Astrocyte of the spinal cord (primary cell): Measurements from ENCODE around the gene ASGR1.
"Not testable (repeated sequence)": the region's sequence is repeated elsewhere in the genome, so short reads cannot be mapped to it uniquely, and the experiment has no call there.

ENCODE experiments used
- DNase-seq: peaks from one replicate; pipeline ENCODE4 v3.0.0; 2011; ENCODE audit warnings: low read depth, low spot score
- H3K4me3 ChIP-seq: 2 replicates; pipeline ENCODE4 v1.5.1; 2011; ENCODE audit warnings: low read depth, mild to moderate bottlenecking, low read length, moderate library complexity
- CTCF ChIP-seq: IDR thresholded peaks from 2 replicates; pipeline ENCODE4 v1.5.1; 2012; ENCODE audit warnings: low read depth, mild to moderate bottlenecking, low read length, inconsistent platforms
- in situ Hi-C: cut with HindIII; loops from 2 replicates; pipeline ENCODE4 v1.10.0; 2017; ENCODE audit warnings: low sequenced_read_pairs

Gene ASGR1

GRCh38 chr17:7133424-7133823, 45.7 kb downstream of the ASGR1 start:
- in situ Hi-C loops, result no loop called here
- no peak overlapping the region for H3K4me3 ChIP-seq
- TF ChIP-seq CTCF, result peak; percentile 37
- DNase-seq, result no peak

- no peak for DNase-seq
- no peak for TF ChIP-seq CTCF
- in situ Hi-C loops, result no loop called here
- H3K4me3 ChIP-seq, result no peak overlapping the region
These were observed 46.6 kb downstream of the ASGR1 start for GRCh38 chr17:7132511-7133094.

- TF ChIP-seq CTCF, result no peak
- in situ Hi-C loops, result no loop called here
- H3K4me3 ChIP-seq, result no peak overlapping the region
- DNase-seq, result no peak
These were observed 47.8 kb downstream of the ASGR1 start for GRCh38 chr17:7131423-7131791.

GRCh38 chr17:7130621-7131422, 48.3 kb downstream of the ASGR1 start:
- no peak for TF ChIP-seq CTCF
- in situ Hi-C loops, result no loop called here
- no peak for DNase-seq
- no peak overlapping the region for H3K4me3 ChIP-seq

- in situ Hi-C loops, result no loop called here
- H3K4me3 ChIP-seq, result no peak overlapping the region
- no peak for DNase-seq
- TF ChIP-seq CTCF, result no peak
These were observed 49.9 kb downstream of the ASGR1 start for GRCh38 chr17:7129311-7129710.

GRCh38 chr17:7128160-7128559, 51.0 kb downstream of the ASGR1 start:
- in situ Hi-C loops, result no loop called here
- no peak for TF ChIP-seq CTCF
- H3K4me3 ChIP-seq, result no peak overlapping the region

GRCh38 chr17:7127501-7127900, 51.7 kb downstream of the ASGR1 start:
- DNase-seq, H3K4me3 ChIP-seq, in situ Hi-C loops: not testable (repeated sequence)

More at GRCh38 chr17:7128160-7128559, 51.0 kb downstream of the ASGR1 start:
- DNase-seq, result no peak

- H3K4me3 ChIP-seq, in situ Hi-C loops, DNase-seq: not testable (repeated sequence)
These were observed 52.8 kb downstream of the ASGR1 start for GRCh38 chr17:7126386-7126785.
